ENCODE data around the gene KDM4B.

GRCh38 chr19:5096536-5096935 lies 127.6 kb downstream of the KDM4B start:
- TF ChIP-seq ZFX (IDR thresholded peaks at IDR 0.05) = no peak
- no peak for TF ChIP-seq CTCF (IDR thresholded peaks at IDR 0.05 in 2 of 3, conservative IDR thresholded peaks at IDR 0.05 in 1 of 3; ENCODE audit: borderline replicate concordance in 1 of 3, insufficient read depth in 1 of 3, low read depth in 2 of 3, low read length in 2 of 3)

Measured in HCT116 (cell line).